A673 (cell line): ENCODE data around the gene MICALL2. TPM values are rescaled to one million over a fixed set of nuclear protein-coding genes. Genes with fewer than 3 reads are reported as not detected.

Experiments
- BruUV-seq: library from RNA; stranded (reverse); fragments of 400-500 nt; replicated peaks from 2 replicates; lab custom pipeline; 2021; lab: Mats Ljungman, UMichigan
- CTCF ChIA-PET: fragments of 300-600 bp; sonication (Branson Sonifier 250); formaldehyde crosslinking; loops from one replicate; lab custom pipeline; 2022; ENCODE audit warnings: antibody characterized with exemption; lab: Charles Lee
- POLR2A ChIA-PET: fragments of 300-600 bp; sonication (Branson Sonifier 250); formaldehyde crosslinking; loops from one replicate; lab custom pipeline; 2022; ENCODE audit warnings: antibody characterized with exemption; ENCODE audit not compliant: low non-redundant PET; lab: Charles Lee
- DNase-seq: peaks from one replicate; pipeline ENCODE4 v3.0.0-alpha.2; 2015; ENCODE audit warnings: low spot score
- H3K27ac ChIP-seq: fragments of 200-600 bp; sonication (generic); 2 replicates; pipeline ENCODE4 v1.5.1; 2016; ENCODE audit warnings: mixed run types, low read depth, mild to moderate bottlenecking, mixed read lengths, antibody characterized with exemption, low read length; ENCODE audit not compliant: poor library complexity, severe bottlenecking
- H3K27me3 ChIP-seq: fragments of 200-600 bp; sonication (generic); replicated peaks from 2 replicates; pipeline ENCODE4 v1.6.1; 2017; ENCODE audit warnings: mixed run types, low read depth, mild to moderate bottlenecking, mixed read lengths, antibody characterized with exemption, low read length; ENCODE audit not compliant: insufficient read depth, poor library complexity
- H3K36me3 ChIP-seq: fragments of 200-600 bp; sonication (generic); 2 replicates; pipeline ENCODE4 v1.6.1; 2016; ENCODE audit warnings: mixed run types, mild to moderate bottlenecking, mixed read lengths, antibody characterized with exemption, low read length; ENCODE audit not compliant: insufficient read depth, poor library complexity, severe bottlenecking
- H3K4me1 ChIP-seq: fragments of 200-600 bp; sonication (generic); 2 replicates; pipeline ENCODE4 v1.6.1; 2017; ENCODE audit warnings: mixed run types, mild to moderate bottlenecking, mixed read lengths, antibody characterized with exemption, low read length; ENCODE audit not compliant: insufficient read depth, poor library complexity, severe bottlenecking
- H3K4me3 ChIP-seq: fragments of 200-600 bp; sonication (generic); 2 replicates; pipeline ENCODE4 v1.5.1; 2016; ENCODE audit warnings: low read depth, mixed run types, mild to moderate bottlenecking, mixed read lengths, low read length; ENCODE audit not compliant: poor library complexity, severe bottlenecking
- H3K9me3 ChIP-seq: fragments of 200-600 bp; sonication (generic); 2 replicates; pipeline ENCODE4 v1.6.1; 2016; ENCODE audit warnings: mixed run types, low read depth, mild to moderate bottlenecking, mixed read lengths, antibody characterized with exemption, low read length; ENCODE audit not compliant: poor library complexity, severe bottlenecking
- CTCF ChIP-seq: fragments of 300-800, 200-600 bp; sonication (generic); conservative IDR thresholded peaks from 2 replicates; pipeline ENCODE4 v1.5.1; 2017; ENCODE audit warnings: low read depth, mild to moderate bottlenecking, antibody characterized with exemption, low read length, moderate library complexity, mixed read lengths
- EZH2 ChIP-seq: fragments of 200-600 bp; sonication (generic); IDR thresholded peaks from 2 replicates; pipeline ENCODE4 v1.6.1; 2017; ENCODE audit warnings: borderline replicate concordance, low read depth, mild to moderate bottlenecking, mixed read lengths, antibody characterized with exemption, low read length; ENCODE audit not compliant: poor library complexity, severe bottlenecking
- intact Hi-C: fragments of 100-400 bp; cut with micrococcal nuclease; formaldehyde crosslinking; loops from one replicate; pipeline ENCODE4 v1.10.0; 2022; ENCODE audit not compliant: unreplicated experiment
- total RNA-seq: library from RNA; stranded (reverse); gene quantifications from 2 replicates; pipeline ENCODE4 v1.2.3, GENCODE V29; 2021

The MICALL2 gene
- total RNA-seq, 1 experiment from 2014 or later, result 10.1 TPM

DNA sequence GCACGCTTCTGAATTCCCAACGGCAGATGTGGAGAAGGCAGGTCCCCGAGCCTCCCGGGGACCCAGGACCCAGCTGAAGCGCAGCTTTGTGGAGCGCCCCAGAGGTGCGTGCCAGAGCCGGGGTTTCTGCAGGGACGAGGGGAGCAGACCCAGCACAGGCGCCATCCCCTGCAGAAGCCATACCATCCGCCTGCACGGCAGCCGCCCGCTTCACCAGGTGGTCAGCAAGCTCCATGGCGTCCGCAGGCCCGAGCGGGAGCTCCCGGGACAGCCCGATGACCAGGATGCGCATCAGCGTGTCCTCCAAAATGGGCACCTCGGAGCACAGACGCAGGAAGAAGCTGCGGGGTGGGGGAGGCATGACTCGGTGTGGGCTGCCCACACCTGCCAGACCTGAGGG, 34.3 kb upstream of the MICALL2 start:
- Histone ChIP-seq H3K4me3 (no peak overlapping the region), H3K27me3 (no peaks in the 10 kb centered on the region), H3K4me1 (no peaks in the 10 kb centered on the region), H3K9me3 (no peaks in the 10 kb centered on the region), H3K27ac (no peak overlapping the region), H3K36me3 (peaks cover 29% of the 10 kb centered on the region)
- TF ChIP-seq CTCF, result no peak
- no peak for TF ChIP-seq EZH2
- POLR2A ChIA-PET, result no interaction called here
- CTCF ChIA-PET, result no interaction called here
- intact Hi-C loops, result no loop called here
- DNase-seq, result no peak
- no TSS peak for BruUV-seq

GRCh38 chr7:1493129-1493528, 33.9 kb upstream of the MICALL2 start:
- Histone ChIP-seq H3K36me3 (peaks cover 30% of the 10 kb centered on the region), H3K4me1 (no peaks in the 10 kb centered on the region), H3K27me3 (no peaks in the 10 kb centered on the region), H3K27ac (no peak overlapping the region), H3K9me3 (no peaks in the 10 kb centered on the region), H3K4me3 (no peak overlapping the region)
- ChIA-PET POLR2A (no interaction called here), CTCF (no interaction called here)
- no peak for TF ChIP-seq CTCF
- no TSS peak for BruUV-seq
- intact Hi-C loops, result no loop called here
- DNase-seq, result no peak

DNA sequence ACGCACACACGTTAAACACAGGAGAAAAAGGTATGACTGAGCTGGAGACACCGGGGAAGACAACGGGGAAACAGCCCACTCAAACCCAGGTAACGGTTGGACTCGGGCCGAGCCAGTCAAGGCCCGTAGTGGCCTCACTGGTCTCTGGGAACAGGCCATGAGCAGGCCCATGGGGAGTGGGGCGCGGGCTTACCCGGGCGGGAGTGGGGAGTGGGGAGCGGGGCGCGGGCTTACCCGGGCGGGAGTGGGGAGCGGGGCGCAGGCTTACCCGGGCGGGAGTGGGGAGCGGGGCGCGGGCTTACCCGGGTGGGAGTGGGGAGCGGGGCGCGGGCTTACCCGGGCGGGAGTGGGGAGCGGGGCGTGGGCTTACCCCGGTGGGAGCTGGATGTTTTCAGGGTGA, 33.4 kb upstream of the MICALL2 start:
- POLR2A ChIA-PET, result no interaction called here
- intact Hi-C loops, result no loop called here
- no peaks in the 10 kb centered on the region for H3K4me1 ChIP-seq
- H3K27me3 ChIP-seq, result no peaks in the 10 kb centered on the region
- DNase-seq, result no peak
- TF ChIP-seq CTCF (no peak), EZH2 (no peak)
- no TSS peak for BruUV-seq
- H3K27ac ChIP-seq, result no peak overlapping the region
- CTCF ChIA-PET, result no interaction called here
- H3K9me3 ChIP-seq, result no peaks in the 10 kb centered on the region
- no peak overlapping the region for H3K4me3 ChIP-seq
- peaks cover 29% of the 10 kb centered on the region for H3K36me3 ChIP-seq
